Measurements from ENCODE around the gene TOP3A.

GRCh38 chr17:18300725-18301480, 13.9 kb downstream of the TOP3A start:
- TF ChIP-seq CTCF (IDR thresholded peaks at IDR 0.05), result no peak
- TF ChIP-seq POLR2A (IDR thresholded peaks at IDR 0.05), result no peak
- TF ChIP-seq EP300 (IDR thresholded peaks at IDR 0.05), result no peak
